Tibial artery (tissue), 4 donors: ENCODE data around the gene VTI1A.

ENCODE experiments used
- DNase-seq, 2 donors: peaks; one replicate each; pipeline ENCODE4 v3.0.0-alpha.2; 2019
- H3K27ac ChIP-seq, 2 donors: fragments of 200-600 bp; sonication (generic) in 1 of 2; 1 replicate in 1 of 2; 2 replicates in 1 of 2; pipeline ENCODE4 v1.5.1; 2018 to 2019; ENCODE audit warnings: mild to moderate bottlenecking in 1 of 2
- H3K27me3 ChIP-seq, 2 donors: fragments of 200-600 bp; sonication (generic) in 1 of 2; one replicate each; pipeline versions ENCODE4 v1.5.1 to v1.6.0; 2016 to 2019
- H3K36me3 ChIP-seq, 3 donors: fragments of 200-600 bp; sonication (generic) in 2 of 3; one replicate each; pipeline ENCODE4 v1.5.1; 2016 to 2019; ENCODE audit warnings: mild to moderate bottlenecking in 2 of 3
- H3K4me1 ChIP-seq, 4 donors: fragments of 200-600 bp; sonication (generic) in 2 of 4; 1 replicate in 3 of 4; 2 replicates in 1 of 4; pipeline ENCODE4 v1.5.1; 2016 to 2019
- H3K4me3 ChIP-seq, 2 donors: fragments of 200-600 bp; sonication (generic) in 1 of 2; 1 replicate in 1 of 2; 2 replicates in 1 of 2; pipeline ENCODE4 v1.5.1; 2018 to 2019; ENCODE audit warnings: mild to moderate bottlenecking in 2 of 2
- H3K9me3 ChIP-seq, 3 donors: fragments of 200-600 bp; sonication (generic) in 1 of 3; one replicate each; pipeline ENCODE4 v1.5.1; 2016 to 2019
- intact Hi-C: fragments of 100-400 bp; cut with DNase I; formaldehyde crosslinking; loops from one replicate; pipeline ENCODE4 v1.15.0; 2023; ENCODE audit warnings: low total_unique reads
- TF ChIP-seq, protein P1 (sequence below), 2 experiments: fragments of 200-600 bp in 1 of 2; fragments of 450-650 bp in 1 of 2; IDR thresholded peaks; one replicate each; pipeline ENCODE4 v1.5.1; 2017 to 2019; ENCODE audit warnings: antibody characterized with exemption in 2 of 2, mild to moderate bottlenecking in 1 of 2, moderate library complexity in 1 of 2

The VTI1A gene

GRCh38 chr10:112706577-112706976 lies 259.6 kb downstream of the VTI1A start:
- H3K4me3 ChIP-seq, result no peak overlapping the region
- H3K36me3 ChIP-seq, result no peaks in the 10 kb centered on the region
- no peaks in the 10 kb centered on the region for H3K9me3 ChIP-seq
- TF ChIP-seq, protein P1, sequence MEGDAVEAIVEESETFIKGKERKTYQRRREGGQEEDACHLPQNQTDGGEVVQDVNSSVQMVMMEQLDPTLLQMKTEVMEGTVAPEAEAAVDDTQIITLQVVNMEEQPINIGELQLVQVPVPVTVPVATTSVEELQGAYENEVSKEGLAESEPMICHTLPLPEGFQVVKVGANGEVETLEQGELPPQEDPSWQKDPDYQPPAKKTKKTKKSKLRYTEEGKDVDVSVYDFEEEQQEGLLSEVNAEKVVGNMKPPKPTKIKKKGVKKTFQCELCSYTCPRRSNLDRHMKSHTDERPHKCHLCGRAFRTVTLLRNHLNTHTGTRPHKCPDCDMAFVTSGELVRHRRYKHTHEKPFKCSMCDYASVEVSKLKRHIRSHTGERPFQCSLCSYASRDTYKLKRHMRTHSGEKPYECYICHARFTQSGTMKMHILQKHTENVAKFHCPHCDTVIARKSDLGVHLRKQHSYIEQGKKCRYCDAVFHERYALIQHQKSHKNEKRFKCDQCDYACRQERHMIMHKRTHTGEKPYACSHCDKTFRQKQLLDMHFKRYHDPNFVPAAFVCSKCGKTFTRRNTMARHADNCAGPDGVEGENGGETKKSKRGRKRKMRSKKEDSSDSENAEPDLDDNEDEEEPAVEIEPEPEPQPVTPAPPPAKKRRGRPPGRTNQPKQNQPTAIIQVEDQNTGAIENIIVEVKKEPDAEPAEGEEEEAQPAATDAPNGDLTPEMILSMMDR (IDR thresholded peaks at IDR 0.05), result no peak
- DNase-seq, result no peak
- peaks cover 0 to 3% (median 0%) of the 10 kb centered on the region in 4 donors for H3K4me1 ChIP-seq
- H3K27ac ChIP-seq, result no peak overlapping the region
- H3K27me3 ChIP-seq, result no peaks in the 10 kb centered on the region
- intact Hi-C loops, result no loop called here

- no peak overlapping the region for H3K27ac ChIP-seq
- H3K9me3 ChIP-seq, result no peaks in the 10 kb centered on the region
- no peak for DNase-seq
- intact Hi-C loops, result no loop called here
- no peaks in the 10 kb centered on the region for H3K36me3 ChIP-seq
- no peak overlapping the region for H3K4me3 ChIP-seq
- no peaks in the 10 kb centered on the region for H3K4me1 ChIP-seq
- TF ChIP-seq, protein P1 (IDR thresholded peaks at IDR 0.05), result no peak
- no peaks in the 10 kb centered on the region for H3K27me3 ChIP-seq
Measured at GRCh38 chr10:112708461-112708860, 261.4 kb downstream of the VTI1A start.

GRCh38 chr10:112710528-112710927 lies 263.5 kb downstream of the VTI1A start:
- TF ChIP-seq, protein P1 (IDR thresholded peaks at IDR 0.05), result no peak
- H3K27me3 ChIP-seq, result no peaks in the 10 kb centered on the region
- no peaks in the 10 kb centered on the region for H3K9me3 ChIP-seq
- H3K4me3 ChIP-seq, result no peak overlapping the region
- H3K36me3 ChIP-seq, result no peaks in the 10 kb centered on the region
- DNase-seq, result no peak
- intact Hi-C loops, result no loop called here
- H3K4me1 ChIP-seq, result no peaks in the 10 kb centered on the region
- H3K27ac ChIP-seq, result no peak overlapping the region

- no peaks in the 10 kb centered on the region for H3K9me3 ChIP-seq
- no peaks in the 10 kb centered on the region for H3K27me3 ChIP-seq
- H3K36me3 ChIP-seq, result no peaks in the 10 kb centered on the region
- no peak overlapping the region for H3K4me3 ChIP-seq
- TF ChIP-seq, protein P1 (IDR thresholded peaks at IDR 0.05), result no peak
- intact Hi-C loops, result no loop called here
- H3K4me1 ChIP-seq, result peaks cover 0 to under 1% (median 0%) of the 10 kb centered on the region in 4 donors
- no peak overlapping the region for H3K27ac ChIP-seq
- DNase-seq, result no peak
Measured at GRCh38 chr10:112711366-112711765, 264.4 kb downstream of the VTI1A start.

GRCh38 chr10:112712536-112712935 lies 265.5 kb downstream of the VTI1A start:
- DNase-seq, result no peak
- Histone ChIP-seq H3K27me3 (no peaks in the 10 kb centered on the region), H3K36me3 (no peaks in the 10 kb centered on the region), H3K4me3 (no peak overlapping the region), H3K27ac (no peak overlapping the region), H3K9me3 (no peaks in the 10 kb centered on the region), H3K4me1 (peaks cover 0 to 12% (median 4%) of the 10 kb centered on the region in 4 donors)
- TF ChIP-seq, protein P1 (IDR thresholded peaks at IDR 0.05), result no peak
- intact Hi-C loops, result no loop called here

DNA sequence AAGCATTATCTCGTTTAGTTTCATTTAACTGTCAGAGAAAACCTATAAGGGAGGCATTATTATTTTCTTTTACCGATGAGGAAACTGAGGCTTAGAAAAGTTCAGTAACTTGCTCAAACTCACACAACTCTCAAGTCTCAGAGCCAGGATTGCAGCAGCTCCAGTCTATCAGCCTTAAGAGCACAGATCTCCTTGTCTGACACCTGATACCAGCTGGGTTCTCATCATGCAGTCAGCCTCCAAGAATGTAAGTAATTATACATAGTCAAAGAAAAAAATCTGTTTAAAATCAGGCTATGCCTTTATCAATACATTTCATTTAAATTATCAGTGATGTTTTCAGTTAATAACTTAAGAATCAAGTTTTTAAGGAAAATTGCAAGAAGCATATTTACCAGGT lies 266.4 kb downstream of the VTI1A start:
- Histone ChIP-seq H3K4me1 (peaks cover 0 to 13% (median 4%) of the 10 kb centered on the region in 4 donors), H3K4me3 (no peak overlapping the region), H3K9me3 (no peaks in the 10 kb centered on the region), H3K27ac (no peak overlapping the region), H3K27me3 (no peaks in the 10 kb centered on the region), H3K36me3 (no peaks in the 10 kb centered on the region)
- TF ChIP-seq, protein P1 (IDR thresholded peaks at IDR 0.05), result no peak
- intact Hi-C loops, result no loop called here
- no peak for DNase-seq
